Transverse colon (tissue), 4 donors: Measurements from ENCODE around the gene HEBP2. TPM values are rescaled to one million over a fixed set of nuclear protein-coding genes. Genes with fewer than 3 reads are reported as not detected.

Experiments
- DNase-seq: peaks from one replicate; pipeline ENCODE4 v3.0.0-alpha.2; 2019
- H3K27ac ChIP-seq, 4 donors: fragments of 200-600 bp; sonication (generic); 2 replicates each; pipeline ENCODE4 v1.5.1; 2016 to 2018; ENCODE audit warnings: inconsistent platforms in 4 of 4
- H3K27me3 ChIP-seq: fragments of 200-600 bp; sonication (generic); 2 replicates; pipeline ENCODE4 v1.5.1; 2017; ENCODE audit warnings: inconsistent platforms
- H3K36me3 ChIP-seq, 4 donors: fragments of 200-600 bp; sonication (generic); 2 replicates each; pipeline ENCODE4 v1.5.1; 2017 to 2019; ENCODE audit warnings: inconsistent platforms in 4 of 4
- H3K4me1 ChIP-seq, 4 donors: fragments of 200-600 bp; sonication (generic); 2 replicates each; pipeline ENCODE4 v1.5.1; 2017 to 2020; ENCODE audit warnings: inconsistent platforms in 4 of 4
- H3K4me3 ChIP-seq, 4 donors: fragments of 200-600 bp; sonication (generic); 1 replicate in 1 of 4; 2 replicates in 3 of 4; pipeline versions ENCODE4 v1.5.1 to v1.6.1; 2017 to 2019; ENCODE audit warnings: inconsistent platforms in 4 of 4
- H3K9me3 ChIP-seq, 2 donors: fragments of 200-600 bp; sonication (generic); 2 replicates each; pipeline ENCODE4 v1.5.1; 2017 to 2019; ENCODE audit warnings: inconsistent platforms in 2 of 2
- CTCF ChIP-seq, 5 experiments: fragments of 200-600 bp in 3 of 5; fragments of 450-650 bp in 2 of 5; sonication (generic) in 3 of 5; IDR thresholded peaks; 1 replicate in 2 of 5; 2 replicates in 3 of 5; pipeline ENCODE4 v1.5.1; 2016 to 2017; ENCODE audit warnings: antibody characterized with exemption in 5 of 5, inconsistent platforms in 3 of 5, mild to moderate bottlenecking in 2 of 5, moderate library complexity in 1 of 5
- EP300 ChIP-seq: sonication (generic); formaldehyde crosslinking; IDR thresholded peaks from one replicate; pipeline ENCODE4 v1.6.1; 2017; ENCODE audit warnings: antibody characterized with exemption, low read depth
- POLR2A ChIP-seq: fragments of 450-650 bp; IDR thresholded peaks from one replicate; pipeline ENCODE4 v1.6.1; 2016; ENCODE audit warnings: antibody characterized with exemption, mild to moderate bottlenecking, moderate library complexity
- POLR2AphosphoS5 ChIP-seq, 3 donors: sonication (generic); formaldehyde crosslinking; IDR thresholded peaks; one replicate each; pipeline ENCODE4 v1.6.1; 2016; ENCODE audit warnings: antibody characterized with exemption in 3 of 3
- WGBS, 2 donors: methylation state at CpG; one replicate each; pipeline ENCODE4 v1.1.5; 2018; ENCODE audit warnings: low coverage in 1 of 2; 5-methylcytosine and 5-hydroxymethylcytosine counted together
- in situ Hi-C, 4 donors: fragments of 200-750 bp; cut with MboI; loops; one replicate each; pipeline versions ENCODE4 v1.15.0 to v1.15.1; 2017; ENCODE audit warnings: low sequenced_read_pairs in 3 of 4, low pct_ligation_motif_present in 1 of 4, low pct_unique_long_range_greater_than_20kb in 1 of 4
- intact Hi-C: fragments of 100-400 bp; cut with DNase I; formaldehyde crosslinking; loops from one replicate; pipeline ENCODE4 v1.15.1; 2023; ENCODE audit warnings: low total_unique reads
- total RNA-seq, 4 donors: library from RNA; depleted of rRNA; stranded (reverse); fragments of >200 nt; gene quantifications; one replicate each; pipeline ENCODE4 v1.1.0, GENCODE V29; 2016

Gene HEBP2
- total RNA-seq, 4 donors from 2014 or later, result 33.3 to 77.8 (median 73.4) TPM

GRCh38 chr6:138439546-138439945 lies 35.5 kb downstream of the HEBP2 start:
- no peak for DNase-seq
- Histone ChIP-seq H3K4me1 (peaks cover 0 to 8% (median 0%) of the 10 kb centered on the region in 4 donors), H3K27ac (no peak overlapping the region), H3K4me3 (no peak overlapping the region), H3K27me3 (no peaks in the 10 kb centered on the region), H3K9me3 (no peaks in the 10 kb centered on the region), H3K36me3 (no peaks in the 10 kb centered on the region)
- intact Hi-C loops, result no loop called here
- in situ Hi-C loops, result loop anchor here in 3 of 4 donors (10.0 to 25.0 kb wide), 4 partner anchors 75 to 323 kb away; partner anchors contain the start of gene CCDC28A (in 2 of the 3)
- TF ChIP-seq POLR2A (no peak), POLR2AphosphoS5 (IDR thresholded peaks at IDR 0.05) (no peak), EP300 (no peak), CTCF (IDR thresholded peaks at IDR 0.05) (no peak)
- WGBS, 2 donors, result 91 to 96% methylated on average over 4 to 7 of the region's 7 CpGs

DNA sequence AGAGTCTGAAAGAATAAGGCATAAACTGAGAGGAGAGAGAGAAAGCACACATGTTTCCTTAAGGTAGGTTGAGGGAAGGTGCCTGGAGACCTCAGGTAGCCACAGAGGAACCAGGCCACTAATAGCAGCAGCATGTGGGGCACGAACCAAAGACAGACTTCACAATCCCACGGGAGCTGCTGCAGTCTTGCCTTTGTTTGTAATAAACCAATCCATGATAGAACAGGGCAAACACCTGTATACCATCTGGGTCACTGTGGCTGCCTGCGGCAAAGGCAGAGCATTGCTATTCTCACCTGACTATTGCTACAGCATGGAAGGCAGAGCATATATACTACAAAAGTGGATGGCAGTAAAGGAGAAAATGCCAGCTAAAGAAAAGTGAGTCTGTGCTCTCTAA lies 36.3 kb downstream of the HEBP2 start:
- 59 to 83% methylated on average over 2 to 3 of the region's 3 CpGs for WGBS, 2 donors
- intact Hi-C loops, result no loop called here

GRCh38 chr6:138440758-138441357 lies 36.8 kb downstream of the HEBP2 start:
- peaks cover 0 to 8% (median 0%) of the 10 kb centered on the region in 4 donors for H3K4me1 ChIP-seq
- TF ChIP-seq CTCF (IDR thresholded peaks at IDR 0.05), result no peak
- TF ChIP-seq POLR2A, result no peak
- no peak for TF ChIP-seq EP300
- TF ChIP-seq POLR2AphosphoS5 (IDR thresholded peaks at IDR 0.05), result no peak
- H3K4me3 ChIP-seq, result no peak overlapping the region
- H3K27me3 ChIP-seq, result no peaks in the 10 kb centered on the region
- H3K27ac ChIP-seq, result no peak overlapping the region
- WGBS, 2 donors, result 65 to 90% methylated on average over 2 to 4 of the region's 4 CpGs
- no peaks in the 10 kb centered on the region for H3K36me3 ChIP-seq
- no peaks in the 10 kb centered on the region for H3K9me3 ChIP-seq
- no peak for DNase-seq
- in situ Hi-C loops, result loop anchor here in 2 of 4 donors (25.0 kb wide), 2 partner anchors 146 to 321 kb away; partner anchors contain the start of gene CCDC28A (in 2 of the 2)
- intact Hi-C loops, result no loop called here

More for the DNA sequence above, 36.3 kb downstream of the HEBP2 start:
- Histone ChIP-seq H3K9me3 (no peaks in the 10 kb centered on the region), H3K27me3 (no peaks in the 10 kb centered on the region), H3K36me3 (no peaks in the 10 kb centered on the region), H3K27ac (no peak overlapping the region), H3K4me1 (peaks cover 0 to 8% (median 0%) of the 10 kb centered on the region in 4 donors), H3K4me3 (no peak overlapping the region)
- in situ Hi-C loops, result loop anchor here in 2 of 4 donors (25.0 kb wide), 2 partner anchors 147 to 322 kb away; partner anchors contain the start of gene CCDC28A (in 2 of the 2)
- DNase-seq, result no peak
- TF ChIP-seq EP300 (no peak), CTCF (IDR thresholded peaks at IDR 0.05) (no peak), POLR2AphosphoS5 (IDR thresholded peaks at IDR 0.05) (no peak), POLR2A (no peak)

GRCh38 chr6:138441965-138442364 lies 37.9 kb downstream of the HEBP2 start:
- WGBS, 2 donors, result 93% methylated on average over 6 of the region's 6 CpGs; no CpG with 5 or more reads in 1 of the 2 donors
- Histone ChIP-seq H3K4me3 (no peak overlapping the region), H3K36me3 (no peaks in the 10 kb centered on the region), H3K27ac (no peak overlapping the region), H3K4me1 (peaks cover 0 to 8% (median 0%) of the 10 kb centered on the region in 4 donors), H3K9me3 (no peaks in the 10 kb centered on the region), H3K27me3 (no peaks in the 10 kb centered on the region)
- intact Hi-C loops, result no loop called here
- in situ Hi-C loops, result loop anchor here in 2 of 4 donors (25.0 kb wide), 2 partner anchors 145 to 320 kb away; partner anchors contain the start of gene CCDC28A (in 2 of the 2)
- no peak for TF ChIP-seq POLR2AphosphoS5 (IDR thresholded peaks at IDR 0.05)
- no peak for TF ChIP-seq EP300
- no peak for TF ChIP-seq CTCF (IDR thresholded peaks at IDR 0.05)
- no peak for TF ChIP-seq POLR2A
- no peak for DNase-seq
